Fibroblast of skin of right biceps (primary cell): Measurements from ENCODE around the gene LMTK2.

Experiments
- DNase-seq: peaks from one replicate; pipeline ENCODE4 v3.0.0-alpha.2; 2013

Gene LMTK2

GRCh38 chr7:98106647-98107312 lies at the start of gene LMTK2:
Gene LMTK2 (plus strand): TSS chr7:98106862. CDS start chr7:98107178, 316 bp downstream.
- peak; percentile 87 for DNase-seq

GRCh38 chr7:98057157-98057556 lies 49.5 kb upstream of the LMTK2 start:
- DNase-seq = no peak

- DNase-seq = no peak
These were observed 48.5 kb upstream of the LMTK2 start for GRCh38 chr7:98058186-98058585.

GRCh38 chr7:98064233-98064632 lies 42.4 kb upstream of the LMTK2 start:
- no peak for DNase-seq

GRCh38 chr7:98066208-98066607 lies 40.5 kb upstream of the LMTK2 start:
- DNase-seq = no peak

GRCh38 chr7:98066934-98067507 lies 39.6 kb upstream of the LMTK2 start:
- no peak for DNase-seq

- no peak for DNase-seq
These were observed 33.6 kb upstream of the LMTK2 start for GRCh38 chr7:98073047-98073446.

- DNase-seq = no peak
These were observed 30.9 kb upstream of the LMTK2 start for GRCh38 chr7:98075801-98076200.

- no peak for DNase-seq
These were observed 28.9 kb upstream of the LMTK2 start for GRCh38 chr7:98077762-98078161.

GRCh38 chr7:98078197-98078870 lies 28.3 kb upstream of the LMTK2 start:
- DNase-seq = no peak

GRCh38 chr7:98079891-98080648 lies 26.6 kb upstream of the LMTK2 start:
- DNase-seq = no peak

- DNase-seq = no peak
These were observed 25.3 kb upstream of the LMTK2 start for GRCh38 chr7:98081319-98081718.

GRCh38 chr7:98084631-98085030 lies 22.0 kb upstream of the LMTK2 start:
- DNase-seq = no peak

- no peak for DNase-seq
These were observed 21.0 kb upstream of the LMTK2 start for GRCh38 chr7:98085674-98086073.

- DNase-seq = no peak
These were observed 20.4 kb upstream of the LMTK2 start for GRCh38 chr7:98086281-98086718.

- no peak for DNase-seq
These were observed 18.6 kb upstream of the LMTK2 start for GRCh38 chr7:98088109-98088508.

- DNase-seq = no peak
These were observed 16.5 kb upstream of the LMTK2 start for GRCh38 chr7:98090116-98090515.

- no peak for DNase-seq
These were observed 15.6 kb upstream of the LMTK2 start for GRCh38 chr7:98091061-98091460.

GRCh38 chr7:98091523-98091922 lies 15.1 kb upstream of the LMTK2 start:
- no peak for DNase-seq

- no peak for DNase-seq
These were observed 9.5 kb upstream of the LMTK2 start for GRCh38 chr7:98097042-98097645.

- DNase-seq = no peak
These were observed 6.6 kb upstream of the LMTK2 start for GRCh38 chr7:98100088-98100487.

- no peak for DNase-seq
These were observed 4.5 kb upstream of the LMTK2 start for GRCh38 chr7:98102170-98102569.

GRCh38 chr7:98105942-98106544 lies 619 bp upstream of the LMTK2 start:
- DNase-seq = no peak
